HG03196 (cell line): Measurements from ENCODE around the gene AHI1.
"Not testable (repeated sequence)": the region's sequence is repeated elsewhere in the genome, so short reads cannot be mapped to it uniquely, and the experiment has no call there.

ENCODE experiments used
- ATAC-seq: cut with Tn5 transposase; IDR thresholded peaks from one replicate; pipeline ENCODE4 v1.9.1; 2021; ENCODE audit not compliant: unreplicated experiment

AHI1 gene

DNA sequence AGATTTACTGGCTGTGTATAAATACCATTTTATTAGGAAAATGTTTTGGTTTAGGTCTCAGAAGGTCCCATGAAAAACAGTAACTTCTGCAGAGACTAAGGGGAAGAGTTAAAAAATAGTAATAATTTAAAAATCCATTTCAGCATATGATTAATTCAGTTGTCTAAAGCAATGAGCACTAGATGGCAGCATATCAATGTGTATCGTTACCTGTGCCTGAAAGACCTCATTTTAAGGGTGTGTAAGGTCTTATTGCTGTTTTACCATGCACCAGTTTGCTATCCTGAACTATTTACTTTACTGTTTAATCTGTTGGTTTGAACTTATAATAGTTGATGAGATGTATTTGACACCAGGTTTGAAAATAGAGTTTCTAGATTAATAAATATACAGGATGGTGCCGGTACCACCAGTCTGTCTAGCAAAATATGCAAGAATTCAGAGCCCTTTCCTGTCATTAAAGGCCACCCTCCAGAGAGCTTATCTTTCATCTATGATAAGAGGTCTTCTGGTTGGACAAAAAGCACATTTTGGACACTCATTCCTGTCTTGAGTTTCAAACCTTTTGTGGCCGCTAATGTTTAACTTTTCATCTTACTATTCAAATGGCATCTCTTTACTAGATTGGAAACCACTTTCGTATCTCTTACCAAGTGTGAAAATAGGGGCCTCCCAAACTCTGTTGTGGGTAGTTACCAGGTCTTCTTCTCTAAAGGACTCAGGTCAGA lies 8.9 kb upstream of the AHI1 start:
- ATAC-seq = peak; percentile 93

GRCh38 chr6:135505648-135506047 lies 8.1 kb upstream of the AHI1 start:
- no peak for ATAC-seq

GRCh38 chr6:135505222-135505621 lies 7.7 kb upstream of the AHI1 start:
- ATAC-seq = no peak

DNA sequence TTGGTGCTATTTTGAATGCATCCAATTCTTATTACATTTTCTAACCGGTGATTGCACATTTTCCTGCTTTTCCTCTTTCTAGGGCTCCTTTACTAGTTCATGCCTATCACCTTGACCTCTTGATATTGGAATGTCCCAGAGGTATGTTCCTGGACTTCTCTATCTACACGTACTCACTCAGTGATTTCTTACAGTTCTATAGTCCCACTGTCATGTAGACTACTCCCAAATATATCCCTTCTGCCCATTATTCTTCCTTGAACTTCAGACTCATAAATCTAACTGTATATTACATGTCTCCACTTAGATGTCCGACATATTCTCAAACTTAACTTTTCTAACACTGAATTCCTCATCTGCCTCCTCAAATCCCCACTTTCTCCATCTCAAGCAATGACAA lies 7.2 kb upstream of the AHI1 start:
- no peak for ATAC-seq

- ATAC-seq = no peak
Measured at GRCh38 chr6:135503703-135504475, 6.3 kb upstream of the AHI1 start.

- no peak for ATAC-seq
Measured at GRCh38 chr6:135499441-135500340, 2.2 kb upstream of the AHI1 start.

DNA sequence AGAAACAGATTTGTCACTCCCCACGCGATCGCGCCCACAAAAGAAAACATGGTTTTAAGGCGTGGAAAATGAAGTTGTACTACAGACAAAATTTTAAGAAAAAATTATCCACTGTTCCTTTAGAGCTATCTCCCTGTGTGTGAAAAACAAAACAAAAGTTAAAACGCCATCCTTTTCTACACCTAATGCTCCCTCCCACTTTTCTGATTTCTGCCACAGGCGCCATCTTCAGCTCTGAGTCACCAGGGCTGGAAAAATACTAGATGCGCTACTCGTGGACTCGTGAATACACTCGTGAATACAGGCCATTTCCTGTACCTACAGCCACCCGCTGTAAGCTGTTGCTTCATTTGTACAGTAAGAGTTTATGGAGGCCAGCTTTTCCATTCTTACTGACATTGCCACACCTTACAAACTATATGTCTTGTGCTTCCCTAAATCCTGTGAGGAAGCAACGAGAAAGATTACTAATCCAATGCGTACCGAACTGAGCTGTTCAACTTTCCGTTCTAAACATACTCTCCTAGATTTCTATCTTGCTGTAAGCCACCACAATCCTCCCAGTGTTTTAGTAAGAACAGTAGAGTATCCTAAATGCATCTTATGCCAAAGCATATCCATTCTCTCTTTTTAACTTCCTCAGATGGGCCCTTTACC lies 773 bp upstream of the AHI1 start:
- peak; percentile 45 for ATAC-seq

GRCh38 chr6:135496800-135497411 lies 634 bp downstream of the AHI1 start:
- no peak for ATAC-seq

DNA sequence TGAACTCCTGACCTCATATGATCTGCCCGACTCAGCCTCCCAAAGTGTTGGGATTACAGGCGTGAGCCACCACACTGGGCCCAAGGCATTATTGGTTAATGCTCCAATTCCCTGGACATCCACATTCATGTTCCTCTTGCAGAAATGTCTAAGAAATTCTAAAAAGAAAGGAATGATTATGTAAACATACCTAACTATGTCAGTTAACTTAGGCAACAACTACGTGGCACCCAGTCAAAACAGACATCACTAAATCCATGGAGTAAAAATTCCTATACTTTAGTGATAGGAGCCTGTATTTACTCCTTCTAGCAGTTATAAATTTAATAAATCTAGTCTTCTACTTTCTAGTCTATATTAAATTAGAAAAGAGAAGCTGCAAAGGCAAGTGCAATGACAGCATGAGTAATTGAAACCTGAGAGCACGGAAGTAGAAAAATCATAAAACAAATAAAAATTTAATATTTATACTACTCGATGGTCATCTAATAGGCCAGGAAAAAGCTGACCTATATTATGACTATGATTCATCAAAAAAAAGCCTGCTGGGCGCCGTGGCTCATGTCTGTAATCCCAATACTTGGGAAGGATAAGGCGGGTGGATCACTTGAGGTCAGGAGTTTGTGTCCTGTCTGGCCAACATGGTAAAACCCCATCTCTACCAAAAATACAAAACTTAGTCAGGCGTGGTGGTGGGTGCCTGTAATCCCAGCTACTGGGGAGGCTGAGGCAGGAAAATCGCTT lies 4.2 kb downstream of the AHI1 start:
- no peak for ATAC-seq

- ATAC-seq = no peak
Measured at GRCh38 chr6:135490381-135490780, 7.2 kb downstream of the AHI1 start.

DNA sequence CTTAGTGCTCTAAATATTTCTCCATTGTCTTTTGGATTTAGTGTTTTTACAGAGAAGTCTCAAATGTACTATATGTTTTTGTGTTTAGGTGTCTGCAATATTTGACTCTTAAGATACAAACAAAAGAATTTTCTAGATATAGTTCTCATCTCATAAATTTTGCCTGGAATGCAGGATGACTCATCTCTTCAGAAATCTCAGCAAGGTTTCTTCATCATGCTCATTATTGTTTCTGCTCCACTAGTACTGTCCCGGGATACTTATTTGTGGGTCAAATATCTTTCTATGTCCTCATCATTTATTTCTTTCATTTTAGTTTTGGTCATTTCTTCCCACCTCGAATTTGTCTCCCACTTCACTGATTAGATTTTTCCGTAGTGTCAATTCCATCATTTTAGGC lies 9.5 kb downstream of the AHI1 start:
- no peak for ATAC-seq

GRCh38 chr6:135483903-135484302 lies 13.6 kb downstream of the AHI1 start:
- ATAC-seq = not testable (repeated sequence)

GRCh38 chr6:135481783-135482369 lies 15.7 kb downstream of the AHI1 start:
- no peak for ATAC-seq

DNA sequence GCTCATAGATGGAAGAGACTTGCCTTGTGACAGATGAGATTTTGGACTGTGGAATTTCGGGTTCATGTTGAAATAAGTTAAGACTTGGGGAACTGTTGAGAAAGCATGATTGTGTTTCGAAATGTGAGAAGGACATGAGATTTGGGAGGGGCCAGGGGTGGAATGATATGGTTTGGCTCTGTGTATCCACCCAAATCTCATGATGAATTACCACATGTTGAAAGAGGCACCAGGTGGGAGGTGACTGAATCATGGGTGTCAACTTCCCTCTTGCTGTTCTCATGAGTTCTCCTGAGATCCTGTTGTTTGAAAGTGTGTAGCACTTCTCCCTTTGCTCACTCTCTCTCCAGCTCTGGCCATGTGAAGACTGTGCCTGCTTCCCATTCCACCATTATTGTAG lies 17.9 kb downstream of the AHI1 start:
- no peak for ATAC-seq

DNA sequence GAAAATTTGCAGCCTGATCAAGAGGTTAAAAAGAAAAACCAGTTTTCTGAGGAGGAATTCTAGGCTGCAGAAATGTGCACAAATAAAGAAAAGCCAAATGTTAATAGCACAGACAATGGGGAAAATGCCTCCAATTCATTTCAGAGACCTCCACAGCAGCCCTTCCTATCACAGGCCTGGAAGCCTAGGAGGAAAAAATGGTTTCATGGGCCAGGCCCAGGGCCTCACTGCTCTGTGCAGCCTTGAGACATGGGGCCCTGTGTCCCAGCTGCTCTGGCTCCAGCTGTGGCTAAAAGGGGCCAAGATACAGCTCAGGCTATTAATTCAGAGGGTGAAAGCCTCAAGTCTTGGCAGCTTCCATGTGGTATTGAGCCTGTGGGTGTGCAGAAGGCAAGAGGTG lies 18.9 kb downstream of the AHI1 start:
- ATAC-seq = no peak

- ATAC-seq = no peak
Measured at GRCh38 chr6:135475292-135475886, 22.2 kb downstream of the AHI1 start.

- ATAC-seq = no peak
Measured at GRCh38 chr6:135474362-135474761, 23.2 kb downstream of the AHI1 start.

- no peak for ATAC-seq
Measured at GRCh38 chr6:135465903-135466302, 31.6 kb downstream of the AHI1 start.

- no peak for ATAC-seq
Measured at GRCh38 chr6:135465307-135465706, 32.2 kb downstream of the AHI1 start.
